GM21390 (cell line): ENCODE measurements around the gene SCLT1.

ENCODE experiments used
- ATAC-seq: cut with Tn5 transposase; IDR thresholded peaks from one replicate; pipeline ENCODE4 v1.9.1; 2021; ENCODE audit not compliant: unreplicated experiment

SCLT1 gene

DNA sequence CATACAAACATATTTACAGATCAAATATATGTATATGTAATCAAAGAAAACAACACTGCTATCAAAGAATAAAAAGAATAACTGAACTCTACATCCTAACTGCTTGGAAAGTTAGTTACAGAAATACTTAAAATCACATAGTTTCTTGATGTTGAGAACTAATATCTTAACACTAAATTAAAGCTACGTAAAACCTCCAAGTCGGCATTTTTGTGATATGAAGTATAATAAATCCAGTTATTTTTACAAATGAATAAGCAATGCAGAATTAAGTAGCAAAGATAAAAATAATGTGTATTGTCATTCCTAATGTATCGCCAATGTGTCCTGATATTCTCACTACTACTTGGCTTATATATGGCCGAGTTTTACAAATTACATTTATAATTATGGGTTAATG is 215.4 kb downstream of the SCLT1 start:
- no peak for ATAC-seq

DNA sequence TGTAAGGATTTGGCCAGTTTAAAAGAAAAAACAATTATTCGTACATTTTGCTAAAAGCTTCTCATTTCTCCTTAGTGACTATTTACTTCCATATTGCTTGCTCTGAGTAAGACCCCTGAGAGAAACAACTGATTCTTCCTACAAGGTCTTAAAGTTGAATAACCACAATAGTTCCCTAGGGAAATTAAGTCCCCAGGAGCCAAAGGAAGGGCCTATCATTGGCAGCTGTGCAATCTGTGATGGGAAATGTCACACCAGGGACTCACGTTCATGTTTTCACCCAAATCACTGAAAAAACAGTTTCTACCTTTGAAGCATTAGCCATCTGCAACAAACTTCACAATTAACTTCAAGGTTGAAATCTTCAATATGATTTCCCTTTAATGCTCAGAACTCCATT is 217.1 kb downstream of the SCLT1 start:
- no peak for ATAC-seq

DNA sequence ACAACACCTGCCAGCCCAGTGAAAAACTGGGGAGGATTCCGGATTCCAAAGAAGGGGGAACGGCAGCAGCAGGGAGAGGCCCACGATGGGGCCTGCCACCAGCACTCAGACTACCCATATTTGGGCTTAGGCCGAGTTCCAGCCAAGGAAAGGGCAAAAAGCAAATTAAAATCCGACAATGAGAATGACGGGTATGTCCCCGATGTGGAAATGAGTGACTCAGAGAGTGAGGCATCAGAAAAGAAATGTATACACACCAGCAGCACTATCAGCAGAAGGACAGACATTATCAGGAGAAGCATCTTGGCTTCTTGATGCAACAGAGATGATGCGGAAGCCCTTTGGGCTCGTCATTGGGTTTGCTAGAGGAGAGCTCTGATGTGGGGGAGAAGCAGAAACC is 221.4 kb downstream of the SCLT1 start:
- ATAC-seq, result no peak

DNA sequence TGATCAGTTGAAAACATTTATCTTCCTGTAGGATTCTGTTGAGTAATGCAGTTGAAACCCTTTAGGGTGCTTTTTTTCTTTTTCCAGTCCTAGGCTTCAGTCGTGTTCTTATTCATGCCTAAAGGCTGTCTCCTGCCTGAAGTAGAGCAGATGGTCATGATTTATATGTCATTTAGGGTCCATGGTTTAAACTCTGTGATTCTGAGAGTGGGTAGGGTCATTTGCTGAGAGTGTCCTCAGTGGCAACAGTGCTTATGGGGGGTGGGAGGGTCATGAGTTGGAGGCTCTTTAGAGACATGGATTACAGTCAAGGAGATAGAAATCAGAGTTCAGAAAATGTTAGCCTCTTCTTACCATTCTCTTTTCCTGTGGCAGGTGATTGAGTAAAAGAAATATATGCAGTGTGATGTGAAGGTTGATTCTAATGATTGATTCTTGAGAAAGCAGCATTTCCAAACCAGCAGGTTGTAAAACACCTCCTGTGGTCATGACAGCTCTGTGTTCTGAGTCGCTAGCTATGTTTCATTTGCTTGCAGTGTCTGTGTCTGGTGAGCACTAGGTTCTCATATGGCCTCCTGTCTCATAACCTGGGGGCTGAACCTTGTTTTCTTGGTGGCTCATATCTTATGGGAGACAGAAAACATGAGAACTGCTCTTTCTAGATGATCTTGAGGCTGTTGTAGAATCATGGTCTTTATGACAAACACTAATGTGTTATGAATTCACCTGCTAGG is 223.4 kb downstream of the SCLT1 start:
- ATAC-seq, result no peak

DNA sequence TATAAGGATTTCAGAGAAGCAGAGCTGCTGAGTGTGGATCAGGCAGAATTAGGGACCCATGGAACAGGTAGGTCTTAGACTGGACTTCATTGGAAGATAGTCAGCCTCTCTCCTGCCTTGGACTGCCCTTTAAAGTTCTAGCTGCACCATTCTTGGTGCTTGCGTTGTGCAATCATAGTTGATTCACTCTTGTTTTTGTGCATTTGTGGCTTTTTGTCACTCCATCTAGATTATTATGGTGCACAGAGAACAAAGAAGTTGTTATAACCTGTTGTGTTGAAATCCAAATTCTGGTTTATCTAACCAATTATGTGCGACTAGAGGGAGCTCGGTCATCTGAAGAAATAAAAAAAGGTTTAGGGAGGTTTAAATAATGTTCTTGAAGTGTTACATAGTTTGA is 224.6 kb downstream of the SCLT1 start:
- no peak for ATAC-seq

DNA sequence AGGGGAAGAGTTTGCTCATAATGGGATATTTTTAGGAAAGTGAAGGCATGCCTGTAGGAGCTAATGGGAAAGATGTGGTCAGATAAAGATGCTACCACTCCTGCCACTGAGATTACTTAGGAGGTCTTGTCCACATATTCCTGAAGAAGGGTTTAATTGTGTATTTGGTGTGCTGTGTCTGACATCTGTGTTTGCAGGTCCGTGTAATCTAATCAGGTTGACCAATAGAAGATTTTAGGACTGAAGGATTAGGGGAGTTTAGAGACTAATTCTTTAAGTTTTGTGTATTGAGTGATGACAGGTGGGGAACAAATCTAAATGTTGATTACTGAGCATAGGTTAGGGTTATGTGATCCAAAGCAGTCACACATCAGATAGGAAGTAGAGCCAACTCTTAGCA is 226.6 kb downstream of the SCLT1 start:
- no peak for ATAC-seq

DNA sequence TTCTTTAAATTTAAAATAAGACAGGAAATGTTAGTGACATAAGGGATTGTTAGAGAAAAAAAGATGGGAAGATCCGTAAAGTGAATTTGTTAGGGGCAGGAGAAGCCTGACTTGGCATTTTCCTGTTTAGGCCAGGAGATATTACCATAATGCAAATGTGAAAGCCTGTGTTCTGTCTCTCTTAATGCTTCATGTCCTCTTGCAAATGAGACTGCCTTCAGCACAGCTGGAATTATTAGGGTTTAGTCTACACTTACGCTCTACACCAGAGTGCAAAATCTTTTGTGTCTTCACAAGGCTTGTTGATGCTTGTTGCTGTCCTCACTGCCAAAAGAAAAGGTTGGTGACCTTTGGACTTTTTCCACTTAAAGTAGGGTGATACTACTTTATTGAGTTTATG is 227.1 kb downstream of the SCLT1 start:
- no peak for ATAC-seq

DNA sequence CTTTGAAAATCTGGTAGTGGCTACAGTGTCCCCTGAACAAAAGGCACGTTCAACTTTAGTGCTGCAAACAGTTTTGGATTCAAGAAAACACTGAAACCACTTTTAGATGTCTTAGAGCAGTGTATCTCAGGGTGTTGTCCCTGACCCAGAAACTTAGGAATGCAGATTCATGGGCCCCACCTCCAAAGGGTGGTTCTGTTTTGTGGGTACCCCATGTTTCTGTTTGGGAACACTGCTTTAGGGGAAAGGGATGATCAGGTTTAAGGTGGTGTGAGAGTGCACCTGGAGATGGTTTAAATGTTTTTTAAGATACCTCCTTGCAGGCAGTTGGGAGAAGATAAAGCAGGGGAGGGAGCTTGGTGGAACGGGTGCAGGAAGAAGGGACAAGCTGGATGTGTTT is 228.2 kb downstream of the SCLT1 start:
- ATAC-seq, result no peak

DNA sequence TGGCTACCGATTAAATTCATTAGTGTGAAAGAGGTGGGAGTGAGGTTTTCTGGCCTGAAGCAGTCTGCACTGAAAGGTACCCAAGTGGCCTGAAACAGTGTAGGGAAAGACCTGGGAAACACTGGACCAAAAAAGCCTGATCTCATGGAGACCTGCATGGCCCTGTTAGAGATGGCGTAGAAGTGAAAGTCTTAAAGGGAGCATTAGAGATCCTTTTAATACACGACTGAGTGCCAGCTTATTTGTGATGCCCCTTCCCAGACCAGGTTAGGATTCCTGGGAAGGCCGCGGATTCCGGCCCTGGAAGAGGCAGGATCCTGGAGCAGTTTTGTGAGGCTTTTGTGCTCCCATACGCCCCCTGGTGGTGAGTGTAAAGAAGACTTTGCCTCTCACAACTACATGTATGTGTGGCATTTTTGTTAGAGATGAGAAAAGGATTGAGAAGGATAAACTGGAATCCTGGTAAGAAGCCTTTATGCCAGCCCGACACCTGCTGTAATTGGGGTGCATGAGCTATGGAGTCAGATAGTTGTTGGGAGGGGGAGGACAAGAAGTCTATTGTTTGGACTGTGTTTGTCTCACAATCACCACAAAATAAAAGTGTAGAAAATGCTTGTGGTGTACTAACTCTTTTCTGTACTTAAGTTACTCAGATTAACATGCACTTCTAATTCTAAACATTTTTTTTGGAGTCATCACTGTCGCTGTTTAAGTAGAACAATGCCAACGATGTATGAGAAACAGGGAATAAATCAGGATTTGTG is 229.8 kb downstream of the SCLT1 start:
- no peak for ATAC-seq

DNA sequence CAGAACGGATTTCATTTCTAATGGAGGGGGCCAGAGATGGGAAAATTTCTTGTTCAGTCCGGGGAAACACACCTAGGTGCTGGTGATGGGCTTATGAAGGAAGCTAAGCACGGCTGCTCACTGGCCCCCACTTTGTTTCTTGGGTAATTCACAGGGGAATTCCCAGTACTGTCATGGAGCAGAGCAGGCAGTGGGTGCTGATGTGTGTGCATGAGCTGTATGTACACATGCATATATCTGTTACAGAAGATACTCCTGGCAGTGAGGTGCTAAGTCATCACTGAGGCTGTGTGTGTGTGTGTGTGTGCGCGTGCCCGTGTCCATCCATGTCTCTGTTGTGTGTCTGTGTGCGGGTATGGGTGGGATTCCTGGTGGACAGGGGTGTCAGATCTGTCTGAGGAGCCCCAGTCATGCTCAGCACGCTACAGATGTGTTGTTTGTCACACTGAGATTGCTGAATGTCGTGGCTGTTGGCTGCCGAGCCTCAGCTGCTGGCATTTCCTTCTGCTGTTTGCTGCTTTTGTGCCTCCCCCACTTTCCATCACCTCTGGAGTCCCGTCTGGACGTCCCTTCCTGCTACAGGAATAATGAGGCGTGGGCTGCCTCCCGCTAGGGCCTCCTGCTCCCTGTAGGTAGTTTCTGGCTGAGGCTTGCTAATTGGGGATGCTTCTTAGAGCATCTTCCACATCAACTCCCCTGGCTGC is 230.6 kb downstream of the SCLT1 start:
- peak; percentile 45 for ATAC-seq

DNA sequence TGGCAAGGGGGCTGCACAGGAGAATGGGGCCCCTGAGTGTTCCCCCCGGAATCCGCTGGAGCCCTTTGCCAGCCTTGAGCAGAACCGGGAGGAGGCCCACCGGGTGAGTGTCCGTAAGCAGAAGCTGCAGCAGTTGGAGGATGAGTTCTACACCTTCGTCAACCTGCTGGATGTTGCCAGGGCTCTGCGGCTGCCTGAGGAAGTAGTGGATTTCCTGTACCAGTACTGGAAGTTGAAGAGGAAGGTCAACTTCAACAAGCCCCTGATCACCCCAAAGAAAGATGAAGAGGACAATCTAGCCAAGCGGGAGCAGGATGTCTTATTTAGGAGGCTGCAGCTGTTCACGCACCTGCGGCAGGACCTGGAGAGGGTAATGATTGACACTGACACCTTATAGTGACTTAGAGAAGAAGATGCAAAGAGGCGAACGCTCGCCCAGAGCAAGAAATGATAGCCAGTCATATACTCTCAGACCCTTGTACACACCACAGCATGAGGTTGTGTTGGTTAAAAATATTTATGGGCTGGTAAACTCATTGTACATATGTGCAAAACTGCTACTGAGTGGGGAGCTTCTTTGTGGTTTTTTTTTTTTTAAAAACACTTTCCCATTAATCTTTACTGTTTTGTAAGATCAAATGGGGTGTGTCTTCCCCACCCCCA is 231.4 kb downstream of the SCLT1 start:
- peak; percentile 11 for ATAC-seq

DNA sequence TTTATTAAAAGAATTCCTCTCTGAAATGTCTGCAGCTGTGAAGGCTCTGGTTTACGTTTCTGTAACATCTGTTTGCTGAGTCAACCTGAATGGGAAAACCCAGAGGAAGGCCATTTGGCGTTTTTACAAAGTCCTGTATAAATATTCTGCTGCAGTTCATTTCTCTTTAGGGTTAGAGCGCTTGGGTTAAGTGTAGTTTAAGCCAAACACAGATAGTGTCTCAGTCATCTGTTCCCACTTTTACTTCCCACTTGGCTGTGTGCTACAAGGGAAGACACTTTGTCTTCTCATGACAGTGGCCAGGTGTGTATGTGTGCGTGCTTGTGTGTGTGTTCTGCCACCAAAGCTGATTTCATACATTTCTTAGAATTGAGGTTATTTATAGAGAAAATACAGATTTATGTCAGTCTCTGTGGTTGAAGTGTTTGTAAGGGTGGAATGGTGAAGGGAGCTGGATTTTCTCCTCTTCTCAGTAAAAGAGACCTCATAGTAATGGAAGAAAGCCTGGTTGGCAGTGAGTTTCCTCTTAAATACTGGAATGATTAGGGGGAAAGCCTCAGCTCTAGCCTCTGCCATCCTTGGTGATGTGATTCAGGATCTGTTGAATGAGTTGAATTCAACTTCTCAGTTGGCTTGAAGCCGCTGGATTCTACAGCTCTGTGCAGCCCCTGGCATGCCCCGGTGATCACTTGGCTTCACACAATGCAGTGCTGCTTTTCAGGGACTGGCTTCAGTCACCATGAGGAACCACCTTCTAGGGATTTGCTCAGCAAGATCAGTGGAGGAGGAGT is 233.3 kb downstream of the SCLT1 start:
- ATAC-seq, result no peak

DNA sequence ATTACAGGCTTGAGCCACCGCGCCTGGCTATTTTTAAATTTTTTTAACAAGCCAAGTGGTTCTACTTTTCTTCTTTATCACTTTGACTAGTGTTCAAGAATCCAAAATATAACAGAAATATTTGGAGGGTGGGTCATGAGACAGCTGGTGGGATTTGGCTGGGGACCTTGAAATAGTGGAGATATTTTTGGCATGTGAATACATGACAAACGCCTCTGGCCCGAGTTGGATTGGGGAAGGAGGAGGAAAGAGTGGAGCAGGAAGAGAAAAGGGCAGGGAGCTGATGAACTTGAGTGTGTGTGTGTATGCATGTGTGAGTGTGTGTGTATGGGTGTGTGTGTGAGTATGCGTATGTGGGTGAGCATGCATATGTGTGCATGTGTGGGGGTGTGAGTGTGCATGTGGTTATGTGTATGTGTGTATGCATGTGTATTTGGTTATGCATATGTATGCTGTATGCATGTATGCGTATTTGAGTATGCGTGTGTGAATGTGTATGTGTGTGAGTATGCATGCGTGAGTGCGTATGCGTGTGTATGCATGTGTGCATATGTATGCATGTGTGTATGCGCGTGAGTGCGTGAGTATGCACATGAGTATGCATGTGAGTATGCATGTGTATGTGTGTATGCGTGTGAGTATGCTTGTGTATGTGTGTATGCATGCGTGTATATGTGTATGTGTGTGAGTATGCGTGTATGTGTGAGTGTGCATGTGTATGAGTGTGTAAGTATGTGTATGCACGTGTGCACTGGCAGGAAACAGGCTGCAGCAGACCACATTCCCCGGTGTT is 234.3 kb downstream of the SCLT1 start:
- no peak for ATAC-seq

DNA sequence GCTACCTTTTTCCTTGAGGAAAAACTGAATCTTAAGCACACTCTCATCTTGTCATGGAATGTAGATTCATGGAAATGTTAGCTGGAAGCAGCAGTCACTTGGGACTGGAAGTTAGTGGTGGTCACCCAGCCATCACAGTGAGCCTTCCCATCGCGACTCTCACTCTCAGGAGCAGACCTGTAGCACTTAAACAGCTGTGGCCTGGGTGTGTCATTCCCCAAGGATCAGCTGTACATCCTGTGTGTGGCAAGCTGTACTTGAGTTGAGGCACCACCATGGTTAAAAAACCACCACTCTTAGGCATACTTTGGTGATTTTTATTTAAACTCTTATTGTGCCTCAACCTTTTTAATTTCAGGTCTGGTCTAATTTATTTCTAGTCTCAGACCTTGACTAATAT is 237.1 kb downstream of the SCLT1 start:
- no peak for ATAC-seq

DNA sequence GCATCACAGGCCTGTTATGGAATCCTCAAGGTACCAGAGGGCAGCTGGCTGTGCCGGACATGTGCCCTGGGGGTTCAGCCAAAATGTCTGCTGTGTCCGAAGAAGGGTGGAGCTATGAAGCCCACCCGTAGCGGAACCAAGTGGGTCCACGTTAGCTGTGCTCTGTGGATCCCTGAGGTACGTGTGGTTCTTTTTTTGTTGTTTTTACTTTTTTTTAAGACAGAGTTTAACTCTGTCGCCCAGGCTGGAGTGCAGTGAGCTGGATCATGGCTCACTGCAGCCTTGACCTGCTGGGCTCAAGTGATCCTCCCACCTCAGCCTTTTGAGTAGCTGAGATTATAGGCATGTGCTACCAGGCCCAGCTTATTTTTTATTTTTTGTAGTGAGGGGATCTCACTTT is 237.7 kb downstream of the SCLT1 start:
- ATAC-seq, result no peak

DNA sequence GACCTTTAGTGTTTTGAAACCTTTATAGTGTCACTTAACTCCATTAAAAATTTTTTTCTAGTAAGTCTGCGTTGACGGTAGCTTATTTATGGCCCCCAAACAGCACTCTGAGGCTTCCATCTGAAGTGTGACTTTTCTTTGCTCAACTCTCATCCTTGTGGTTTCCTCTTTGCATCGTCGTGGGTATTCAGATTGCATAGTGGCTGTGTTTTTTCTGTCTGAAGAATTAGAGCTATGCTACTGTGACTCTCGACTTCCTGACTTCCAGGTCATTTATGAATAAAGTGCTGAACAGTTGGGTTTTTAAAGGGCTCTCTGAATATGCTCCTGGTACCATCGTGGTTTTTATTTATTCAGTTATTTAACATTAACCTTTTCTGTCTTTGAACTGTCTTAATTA is 238.9 kb downstream of the SCLT1 start:
- peak; percentile 90 for ATAC-seq

DNA sequence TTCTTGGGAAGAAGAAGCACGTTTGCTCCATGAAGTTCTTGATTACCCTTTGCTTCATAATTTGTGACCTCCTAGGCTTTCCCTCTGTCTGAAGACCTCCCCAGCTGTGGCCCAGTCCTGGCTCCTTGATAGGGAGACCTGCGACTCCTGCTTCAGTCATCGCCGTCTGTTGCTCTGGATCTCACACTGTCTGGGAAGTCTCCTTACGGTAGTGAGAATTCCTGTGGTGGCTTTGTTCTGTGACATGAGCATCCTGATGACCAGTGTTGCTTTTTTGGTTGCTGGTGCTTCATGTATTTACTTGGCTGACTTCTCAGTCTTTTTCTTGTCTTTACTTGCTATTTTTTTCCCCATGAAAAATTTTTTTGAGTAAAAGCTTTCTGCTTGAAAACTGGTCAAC is 239.6 kb downstream of the SCLT1 start:
- no peak for ATAC-seq

DNA sequence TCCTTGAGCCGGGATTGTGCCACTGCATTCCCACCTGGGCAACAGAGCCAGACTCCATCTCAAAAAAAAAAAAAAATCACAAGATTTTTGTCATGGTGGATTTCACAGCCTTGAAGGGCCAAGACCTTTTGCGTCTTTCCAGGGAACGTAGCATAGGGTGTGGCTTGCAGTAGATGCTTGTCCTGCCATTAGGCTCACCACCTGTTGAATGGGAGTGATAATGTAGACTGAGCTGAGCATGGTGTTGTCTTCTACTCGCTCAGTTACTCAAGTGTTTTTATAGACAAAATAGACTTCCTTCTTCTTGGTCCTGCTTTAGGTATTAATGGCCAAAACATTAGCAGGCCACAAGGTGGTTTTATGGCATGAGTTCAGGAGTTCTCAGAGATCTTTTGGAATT is 243.1 kb downstream of the SCLT1 start:
- no peak for ATAC-seq

DNA sequence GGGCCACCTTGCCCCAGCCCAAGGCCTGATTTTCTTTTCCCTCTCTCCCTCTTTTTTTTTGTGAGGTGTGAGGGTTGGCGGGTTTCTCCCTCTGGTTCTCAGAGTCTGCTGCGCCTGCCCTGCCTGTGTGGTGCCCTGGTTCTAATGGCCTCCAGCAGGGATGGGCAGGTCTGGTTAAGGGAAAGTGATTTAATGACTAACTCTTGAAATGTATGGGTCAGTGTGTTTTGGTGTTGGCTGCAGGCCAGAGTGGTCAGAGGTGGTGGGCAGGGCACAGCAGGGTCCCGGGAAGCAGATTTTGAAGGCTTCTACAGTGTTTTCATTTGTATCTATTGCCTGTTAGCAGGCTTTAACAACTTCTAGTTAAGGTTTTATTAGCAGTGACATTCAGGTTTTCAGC is 244.9 kb downstream of the SCLT1 start:
- no peak for ATAC-seq
